SJSA1 (cell line): ENCODE results near the gene ZSWIM1. TPM values are rescaled to one million over a fixed set of nuclear protein-coding genes. Genes with fewer than 3 reads are reported as not detected.
"Not testable (repeated sequence)": the region's sequence is repeated elsewhere in the genome, so short reads cannot be mapped to it uniquely, and the experiment has no call there.

Experiments
- DNase-seq, 2 experiments: peaks; one replicate each; pipeline ENCODE4 v3.0.0-alpha.2; 2015 to 2020; ENCODE audit warnings: low spot score in 2 of 2, low read depth in 1 of 2
- H3K27ac ChIP-seq: fragments of 250-450 bp; sonication (Bioruptor Pico); 2 replicates; pipeline ENCODE4 v1.5.1; 2020; ENCODE audit warnings: mild to moderate bottlenecking, moderate library complexity
- H3K27me3 ChIP-seq: fragments of 250-450 bp; sonication (Bioruptor Pico); replicated peaks from 2 replicates; pipeline ENCODE4 v1.5.1; 2020; ENCODE audit warnings: mild to moderate bottlenecking, moderate library complexity
- H3K36me3 ChIP-seq: fragments of 250-450 bp; sonication (Bioruptor Pico); 2 replicates; pipeline ENCODE4 v1.5.1; 2020; ENCODE audit warnings: mild to moderate bottlenecking
- H3K4me1 ChIP-seq: fragments of 250-450 bp; sonication (Bioruptor Pico); replicated peaks from 2 replicates; pipeline ENCODE4 v1.6.1; 2021; ENCODE audit warnings: mild to moderate bottlenecking
- H3K4me3 ChIP-seq: fragments of 250-450 bp; sonication (Bioruptor Pico); 2 replicates; pipeline ENCODE4 v1.5.1; 2020; ENCODE audit warnings: mild to moderate bottlenecking
- H3K9me3 ChIP-seq: fragments of 250-450 bp; sonication (Bioruptor Pico); replicated peaks from 2 replicates; pipeline ENCODE4 v1.5.1; 2020; ENCODE audit warnings: mild to moderate bottlenecking
- total RNA-seq: library from RNA; depleted of rRNA; stranded (reverse); fragments of >200 nt; shearing (Covaris generic); gene quantifications from 2 replicates; pipeline ENCODE4 v1.2.3, GENCODE V29; 2014; rRNA removed

ZSWIM1 gene
- total RNA-seq, 1 experiment from 2014 or later: 11.7 TPM

DNA sequence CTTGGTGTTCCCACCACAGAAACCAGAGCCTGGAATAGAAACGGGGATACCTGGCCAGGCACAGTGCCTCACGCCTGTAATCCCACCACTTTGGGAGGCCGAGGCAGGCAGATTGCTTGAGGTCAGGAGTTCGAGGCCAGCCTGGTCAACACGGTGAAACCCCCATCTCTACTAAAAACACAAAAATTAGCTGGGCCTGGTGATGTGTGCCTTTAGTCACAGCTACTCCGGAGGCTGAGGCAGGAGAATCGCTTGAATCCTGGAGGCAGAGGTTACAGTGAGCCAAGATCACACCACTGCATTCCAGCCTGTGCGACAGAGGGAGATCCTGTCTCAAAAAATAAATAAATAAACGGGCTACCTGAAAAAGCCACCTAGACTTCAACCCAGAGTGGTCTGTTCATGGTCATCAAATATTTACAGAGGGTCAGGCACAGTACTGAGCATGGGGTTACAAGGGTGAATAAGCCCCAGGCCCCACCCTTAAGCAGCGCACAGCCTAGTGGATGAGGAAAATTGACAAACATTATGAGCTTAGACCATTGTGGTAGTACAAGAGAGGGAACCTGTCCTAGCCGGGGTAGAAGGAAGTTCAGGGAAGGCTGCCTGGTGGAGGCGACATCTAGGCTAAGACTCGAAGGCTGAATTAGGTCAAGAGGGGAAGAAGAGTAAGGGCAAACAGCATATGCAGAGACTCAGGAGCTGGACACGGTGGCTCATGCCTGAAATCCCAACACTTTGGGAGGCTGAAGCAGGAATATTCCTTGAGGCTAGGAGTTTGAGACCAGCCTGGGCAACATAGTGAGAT lies 46.2 kb downstream of the ZSWIM1 start:
- no peak overlapping the region for H3K27ac ChIP-seq
- no peak for DNase-seq
- peaks cover 5% of the 10 kb centered on the region for H3K4me1 ChIP-seq
- no peaks in the 10 kb centered on the region for H3K9me3 ChIP-seq
- H3K36me3 ChIP-seq: no peaks in the 10 kb centered on the region
- H3K27me3 ChIP-seq: no peaks in the 10 kb centered on the region
- H3K4me3 ChIP-seq: no peak overlapping the region

DNA sequence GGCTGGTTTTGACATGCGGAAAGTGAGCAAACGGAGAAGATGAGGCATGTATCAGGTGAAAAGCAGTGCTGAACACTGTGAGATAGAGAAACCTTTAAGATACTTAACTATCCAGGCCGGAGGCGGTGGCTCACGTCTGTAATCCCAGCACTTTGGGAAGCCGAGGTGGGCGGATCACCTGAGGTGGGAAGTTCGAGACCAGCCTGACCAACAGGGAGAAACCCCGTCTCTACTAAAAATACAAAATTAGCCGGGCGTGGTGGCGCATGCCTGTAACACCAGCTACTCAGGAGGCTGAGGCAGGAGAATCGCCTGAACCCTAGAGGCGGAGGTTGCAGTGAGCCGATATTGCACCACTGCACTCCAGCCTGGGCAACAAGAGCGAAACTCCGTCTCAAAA lies 50.7 kb downstream of the ZSWIM1 start:
- not testable (repeated sequence) for H3K27me3 ChIP-seq, DNase-seq, H3K9me3 ChIP-seq, H3K4me1 ChIP-seq, H3K27ac ChIP-seq, H3K36me3 ChIP-seq, H3K4me3 ChIP-seq

DNA sequence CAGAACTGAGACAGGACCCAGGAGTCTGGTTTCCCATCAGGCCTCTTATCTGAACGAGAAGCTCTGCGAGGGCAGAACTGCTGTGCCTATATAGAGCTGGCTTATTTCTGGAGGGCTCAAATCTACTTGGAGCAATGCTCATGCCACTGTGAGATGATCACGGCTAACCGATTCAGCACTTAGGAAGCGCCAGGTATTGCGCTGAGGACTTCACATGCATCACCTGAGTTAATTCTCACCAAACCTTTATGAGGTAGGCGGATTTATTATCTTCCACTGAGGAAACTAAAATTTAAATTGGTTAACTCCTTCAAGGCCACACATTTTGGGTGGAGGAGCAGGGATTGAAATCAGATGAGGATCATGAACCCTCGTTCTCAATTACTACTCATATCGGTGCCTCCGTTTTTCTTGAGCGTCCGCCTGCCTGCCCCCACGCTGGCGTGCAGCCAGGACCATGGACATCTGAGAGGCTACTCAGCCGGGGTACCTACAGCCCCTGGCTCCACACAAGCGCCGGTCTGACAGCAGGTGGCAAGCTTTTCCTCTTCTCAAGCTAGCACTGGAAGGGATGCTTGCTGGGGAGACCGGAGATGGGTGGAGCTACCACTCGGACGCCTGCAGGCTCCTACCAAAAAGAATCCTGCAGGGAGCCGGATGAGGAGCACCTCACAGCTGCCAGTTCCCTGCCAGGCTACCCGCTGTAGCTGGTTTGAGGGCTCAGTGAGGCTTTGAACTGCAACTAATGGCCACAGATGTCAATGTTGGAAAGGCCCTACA lies 52.4 kb downstream of the ZSWIM1 start:
- Histone ChIP-seq H3K27ac (no peak overlapping the region), H3K36me3 (peaks cover 27% of the 10 kb centered on the region), H3K27me3 (no peaks in the 10 kb centered on the region), H3K4me3 (peak overlapping the region; percentile 96), H3K4me1 (peaks cover 7% of the 10 kb centered on the region), H3K9me3 (no peaks in the 10 kb centered on the region)
- DNase-seq: peak; percentile 58 to 74

DNA sequence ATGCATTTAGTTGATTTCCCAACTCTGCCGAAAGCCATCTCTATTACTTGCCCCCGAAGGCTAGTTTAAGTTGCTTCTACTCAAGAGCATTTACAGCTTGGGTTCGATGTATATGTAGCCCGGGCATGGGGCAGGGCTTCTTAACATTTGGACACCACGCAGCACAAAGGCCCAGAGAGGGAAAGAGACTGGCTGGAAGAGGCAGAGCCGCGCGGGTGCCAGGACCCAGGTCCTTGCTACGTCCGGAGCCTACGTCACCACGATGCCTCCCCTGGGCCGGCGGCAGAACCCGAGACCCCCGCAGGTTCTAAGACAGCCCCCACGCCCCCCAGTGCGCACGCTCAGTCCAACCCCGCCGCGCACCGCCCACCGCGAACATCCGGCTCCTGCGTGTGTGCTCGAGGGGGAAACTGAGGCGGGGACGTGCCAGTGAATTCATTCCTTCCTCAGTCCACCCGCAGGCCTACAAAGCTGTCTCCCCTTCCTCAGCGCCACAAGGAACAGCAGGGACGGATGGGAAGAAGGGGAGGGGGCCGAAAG lies 53.1 kb downstream of the ZSWIM1 start:
- peaks cover 33% of the 10 kb centered on the region for H3K36me3 ChIP-seq
- peaks cover 7% of the 10 kb centered on the region for H3K4me1 ChIP-seq
- no peaks in the 10 kb centered on the region for H3K9me3 ChIP-seq
- peak in 1 of 2 experiments; percentile 55 for DNase-seq
- peak overlapping the region; percentile 99 for H3K27ac ChIP-seq
- no peaks in the 10 kb centered on the region for H3K27me3 ChIP-seq
- peak overlapping the region; percentile 96 for H3K4me3 ChIP-seq

Other genes with a start within 250 kb of the ZSWIM1 start
- not detected in 2 replicates for gene WFDC9, start 249.9 kb upstream of the ZSWIM1 start, total RNA-seq
- not detected in 2 replicates for gene WFDC11, start 211.0 kb upstream of the ZSWIM1 start, total RNA-seq
- not detected in 2 replicates for gene WFDC13, start 179.2 kb upstream of the ZSWIM1 start, total RNA-seq
- gene WFDC10B, start 176.2 kb upstream of the ZSWIM1 start, total RNA-seq: not detected in 2 replicates
- gene SPINT4, start 158.9 kb upstream of the ZSWIM1 start, total RNA-seq: not detected in 2 replicates
- not detected in 2 replicates for gene WFDC3, start 89.3 kb upstream of the ZSWIM1 start, total RNA-seq
- gene DNTTIP1, start 89.3 kb upstream of the ZSWIM1 start, total RNA-seq: 11.1 and 19.2 TPM in 2 replicates
- gene UBE2C, start 68.6 kb upstream of the ZSWIM1 start, total RNA-seq: 187 and 249 TPM in 2 replicates
- gene TNNC2, start 53.9 kb upstream of the ZSWIM1 start, total RNA-seq: not detected in 2 replicates
- 19.7 and 55.0 TPM in 2 replicates for gene SNX21, start 47.4 kb upstream of the ZSWIM1 start, total RNA-seq
- gene ACOT8, start 23.8 kb upstream of the ZSWIM1 start, total RNA-seq: 41.8 and 56.3 TPM in 2 replicates
- 3.6 and 4.9 TPM in 2 replicates for gene ZSWIM3, start 23.6 kb upstream of the ZSWIM1 start, total RNA-seq
- gene SPATA25, start 6.4 kb downstream of the ZSWIM1 start, total RNA-seq: 0.89 TPM in 1 of 2 replicates, not detected in the other
- 1.9 and 2.7 TPM in 2 replicates for gene NEURL2, start 10.0 kb downstream of the ZSWIM1 start, total RNA-seq
- gene CTSA, start 10.1 kb downstream of the ZSWIM1 start, total RNA-seq: 50.2 and 76.8 TPM in 2 replicates
- gene PLTP, start 30.9 kb downstream of the ZSWIM1 start, total RNA-seq: 4.2 and 6.6 TPM in 2 replicates
- 5.2 and 9.6 TPM in 2 replicates for gene PCIF1, start 53.5 kb downstream of the ZSWIM1 start, total RNA-seq
- gene ZNF335, start 91.0 kb downstream of the ZSWIM1 start, total RNA-seq: 8.1 and 12.2 TPM in 2 replicates
- gene MMP9, start 127.7 kb downstream of the ZSWIM1 start, total RNA-seq: not detected in 2 replicates
- gene SLC12A5, start 148.0 kb downstream of the ZSWIM1 start, total RNA-seq: not detected in 2 replicates
- gene NCOA5, start 208.7 kb downstream of the ZSWIM1 start, total RNA-seq: 17.0 and 25.8 TPM in 2 replicates
- gene CD40, start 237.1 kb downstream of the ZSWIM1 start, total RNA-seq: 0.05 TPM in 1 of 2 replicates, not detected in the other